Activated CD4-positive, CD25-positive, alpha-beta regulatory T cell treated with anti-CD3 and anti-CD28 coated beads, Interleukin-2, amount 50 U/mL, for 16 hours (primary cell): Measurements from ENCODE around the gene PPP6R2.

ENCODE experiments used
- DNase-seq: peaks from one replicate; pipeline ENCODE4 v3.0.0-alpha.2; 2020; ENCODE audit warnings: low read depth, low spot score

Gene PPP6R2

DNA sequence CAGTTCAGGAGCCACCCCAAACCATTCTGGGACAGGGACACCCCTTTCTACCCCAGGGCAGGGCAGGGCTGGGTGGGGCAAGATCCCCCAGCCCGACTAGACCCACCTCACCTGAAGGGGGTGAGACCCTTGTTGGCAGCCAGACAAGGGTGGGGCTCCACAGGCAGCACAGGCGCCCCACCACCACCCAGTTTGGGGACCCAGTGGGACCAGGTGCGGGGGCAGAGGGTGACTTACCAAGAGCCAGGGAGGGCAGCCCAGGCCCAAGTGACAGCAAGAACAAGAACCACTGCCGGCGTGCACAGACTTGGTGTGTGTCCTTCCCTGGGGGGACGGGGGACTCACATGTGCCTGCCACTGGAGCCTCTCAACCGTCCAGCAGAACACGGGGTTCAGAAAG, 140.4 kb downstream of the PPP6R2 start:
- no peak for DNase-seq

GRCh38 chr22:50483977-50484853, 141.1 kb downstream of the PPP6R2 start:
- no peak for DNase-seq

DNA sequence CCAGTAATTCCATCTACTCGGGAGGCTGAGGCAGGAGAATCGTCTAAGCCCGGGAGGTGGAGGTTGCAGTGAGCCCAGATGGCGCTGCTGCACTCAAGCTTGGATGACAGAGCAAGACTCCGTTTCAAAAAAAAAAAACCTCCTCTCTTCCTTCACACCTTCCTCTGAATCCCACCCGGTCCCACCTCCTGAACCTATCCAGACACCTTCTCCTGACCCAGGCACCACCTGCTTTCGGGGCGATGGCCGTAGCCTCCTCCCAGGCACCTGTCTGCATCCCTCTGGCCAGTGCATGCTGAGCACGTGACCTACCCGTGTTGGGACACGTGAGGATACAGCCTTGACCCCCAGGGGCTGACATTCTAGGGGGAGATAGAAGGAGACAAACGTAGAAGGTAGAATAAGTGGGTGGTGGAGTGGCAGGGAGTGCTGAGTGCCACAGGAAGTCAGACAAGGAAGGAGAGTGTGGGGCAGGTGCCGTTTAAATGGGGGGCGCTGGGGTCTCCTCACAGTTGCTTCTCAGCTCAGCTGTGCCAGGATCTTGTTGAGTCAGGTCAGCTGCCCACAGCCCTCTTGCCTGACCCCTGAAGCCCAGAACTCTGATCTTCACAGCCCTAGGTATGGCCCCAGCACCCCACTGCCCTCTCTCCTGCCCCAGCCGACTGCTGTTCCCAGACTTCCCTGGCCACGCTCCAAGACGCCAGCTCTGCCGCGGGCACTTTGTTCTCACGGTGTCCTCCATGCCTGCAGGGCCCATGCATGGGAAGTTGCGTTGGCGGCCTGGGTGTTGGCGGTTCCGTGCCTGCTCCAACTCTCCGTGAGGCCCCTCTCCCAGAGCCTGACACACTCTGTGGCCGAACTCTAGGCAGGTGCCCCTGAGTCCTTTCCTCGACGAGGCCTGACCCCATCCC, 142.3 kb downstream of the PPP6R2 start:
- DNase-seq, result no peak

GRCh38 chr22:50486561-50487289, 143.6 kb downstream of the PPP6R2 start, which contains the start of gene MIOX:
TSS of gene MIOX (plus strand) at chr22:50486859. CDS start at chr22:50486898, 39 bp downstream.
- DNase-seq, result no peak

- DNase-seq, result no peak
Observed at GRCh38 chr22:50487290-50488005, 144.3 kb downstream of the PPP6R2 start.

- DNase-seq, result no peak
Observed at GRCh38 chr22:50488006-50488677, 145.0 kb downstream of the PPP6R2 start.

GRCh38 chr22:50488886-50489285, 145.8 kb downstream of the PPP6R2 start:
- no peak for DNase-seq

GRCh38 chr22:50489363-50490243, 146.5 kb downstream of the PPP6R2 start:
- DNase-seq, result no peak

DNA sequence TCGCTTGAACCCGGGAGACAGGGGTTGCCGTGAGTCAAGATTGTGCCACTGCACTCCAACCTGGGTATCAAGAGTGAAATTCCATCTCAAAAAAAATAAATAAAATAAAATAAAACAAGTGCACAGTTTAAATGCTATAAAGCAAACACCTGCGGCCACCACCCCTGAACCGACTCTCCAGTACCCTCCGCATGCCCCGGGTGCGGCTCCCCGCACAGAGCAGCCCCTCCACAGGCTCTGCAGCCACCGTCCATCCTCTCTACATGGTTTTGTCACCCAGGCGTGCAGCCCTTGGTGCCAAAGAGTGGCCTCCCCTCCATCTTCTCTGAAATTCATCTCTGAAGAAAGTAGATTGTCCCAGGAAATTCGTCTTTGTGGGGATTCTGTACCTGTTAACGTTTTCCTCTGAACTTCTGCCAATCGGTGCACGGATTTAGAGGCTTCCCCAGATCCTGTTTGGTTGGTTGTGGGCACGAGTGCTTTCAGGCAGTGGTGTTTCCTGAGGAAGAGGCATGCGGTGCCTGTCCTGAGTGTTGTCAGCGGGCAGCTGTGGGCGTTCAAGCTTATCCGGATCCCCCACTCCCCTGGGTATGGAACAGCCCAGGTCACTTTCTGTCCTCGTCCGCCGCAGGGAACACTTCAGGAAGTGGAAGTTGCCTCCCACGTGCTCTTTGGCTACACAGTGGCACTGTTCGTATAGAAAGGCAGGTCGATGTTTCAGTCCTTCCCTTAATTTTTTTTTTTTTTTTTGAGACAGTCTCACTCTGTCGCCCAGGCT, 147.6 kb downstream of the PPP6R2 start:
- no peak for DNase-seq
